Spleen (tissue), 11 donors: ENCODE measurements around the gene USP24. TPM values are rescaled to one million over a fixed set of nuclear protein-coding genes. Genes with fewer than 3 reads are reported as not detected.

Source experiments
- DNase-seq: peaks from one replicate; pipeline ENCODE4 v3.0.0-alpha.2; 2020
- H3K27ac ChIP-seq, 8 donors: fragments of 200-600 bp; sonication (generic) in 7 of 8; 1 replicate in 4 of 8; 2 replicates in 4 of 8; pipeline versions ENCODE4 v1.5.0 to v1.8.0; 2016 to 2021; ENCODE audit warnings: inconsistent platforms in 4 of 8, mild to moderate bottlenecking in 4 of 8, moderate library complexity in 1 of 8
- H3K27me3 ChIP-seq, 7 donors: fragments of 200-600 bp; sonication (generic) in 6 of 7; replicated peaks in 1 of 7; 1 replicate in 4 of 7; 2 replicates in 3 of 7; pipeline versions ENCODE4 v1.5.0 to v1.8.0; 2016 to 2021; ENCODE audit warnings: inconsistent platforms in 3 of 7, mild to moderate bottlenecking in 1 of 7
- H3K36me3 ChIP-seq, 6 donors: fragments of 200-600 bp; sonication (generic) in 5 of 6; 1 replicate in 4 of 6; 2 replicates in 2 of 6; pipeline versions ENCODE4 v1.5.0 to v1.8.0; 2016 to 2021; ENCODE audit warnings: inconsistent platforms in 2 of 6
- H3K4me1 ChIP-seq, 6 donors: fragments of 200-600 bp; sonication (generic) in 5 of 6; 1 replicate in 3 of 6; 2 replicates in 3 of 6; pipeline versions ENCODE4 v1.5.0 to v1.8.0; 2016 to 2021; ENCODE audit warnings: inconsistent platforms in 3 of 6
- H3K4me3 ChIP-seq, 8 donors: fragments of 200-600 bp; sonication (generic) in 7 of 8; 1 replicate in 4 of 8; 2 replicates in 4 of 8; pipeline versions ENCODE4 v1.5.0 to v1.8.0; 2016 to 2021; ENCODE audit warnings: inconsistent platforms in 4 of 8, mild to moderate bottlenecking in 4 of 8, moderate library complexity in 2 of 8
- H3K9me3 ChIP-seq, 8 donors: fragments of 200-600 bp; sonication (generic) in 7 of 8; 1 replicate in 4 of 8; 2 replicates in 4 of 8; pipeline versions ENCODE4 v1.5.0 to v1.8.0; 2016 to 2021; ENCODE audit warnings: inconsistent platforms in 4 of 8
- POLR2A ChIP-seq, 3 donors: fragments of 450-650 bp; IDR thresholded peaks; one replicate each; pipeline ENCODE4 v1.5.1; 2017; ENCODE audit warnings: antibody characterized with exemption in 3 of 3, mild to moderate bottlenecking in 1 of 3
- POLR2AphosphoS5 ChIP-seq, 3 donors: sonication (generic); formaldehyde crosslinking; IDR thresholded peaks; one replicate each; pipeline ENCODE4 v1.5.1; 2017; ENCODE audit warnings: antibody characterized with exemption in 3 of 3
- WGBS, 5 donors: extraction: QIAGEN DNeasy Blood & Tissue Kit in 3 of 5; methylation state at CpG; one replicate each; pipeline versions ENCODE4 v1.1.5 to v1.1.7; 2013 to 2018; 5-methylcytosine and 5-hydroxymethylcytosine counted together
- intact Hi-C: fragments of 100-400 bp; cut with DNase I; formaldehyde crosslinking; loops from one replicate; pipeline ENCODE4 v1.15.0; 2023; ENCODE audit warnings: low total_unique reads
- polyA plus RNA-seq, 3 donors: library from polyadenylated mRNA; stranded (reverse); fragments of 200-250 nt; gene quantifications; one replicate each; pipeline ENCODE4 v1.2.1, GENCODE V29; 2013
- total RNA-seq, 7 donors: library from RNA; depleted of rRNA in 3 of 7; stranded (reverse); fragments of >200 nt in 3 of 7; fragmentation: NEBNext Ultra II Directional in 4 of 7; extraction: Animal tissue kit (Norgen Biotek cat#: 25700) in 4 of 7; gene quantifications; one replicate each; pipeline versions ENCODE4 v1.1.0 to v1.2.1, GENCODE V29; 2016 to 2021
- TF ChIP-seq, protein P1 (sequence below), 11 experiments: fragments of 200-600 bp in 7 of 11; fragments of 450-650 bp in 4 of 11; sonication (generic) in 4 of 11; IDR thresholded peaks in 8 of 11; conservative IDR thresholded peaks in 3 of 11; 1 replicate in 7 of 11; 2 replicates in 4 of 11; pipeline versions ENCODE4 v1.4.0 to v1.8.0; 2016 to 2021; ENCODE audit warnings: antibody characterized with exemption in 11 of 11, inconsistent platforms in 4 of 11, mild to moderate bottlenecking in 1 of 11
- donor health status: healthy with polysubstance abuse.
- donor health status: DM: no; HTN: no; CAD: no; lungs with moderate emphysema.
- donor health status: DM: no; HTN: no; CAD: no.
- donor health status: Bipolar disorder and iron deficiency.
- donor health status: healthy.
- donor health status: DM: no; HTN: no; CAD: no.
- donor health status: DM: yes; HTN: yes; CAD: no.

The USP24 gene
- total and polyA plus RNA-seq, 10 donors: 11.6 to 94.5 (median 70.1) TPM

DNA sequence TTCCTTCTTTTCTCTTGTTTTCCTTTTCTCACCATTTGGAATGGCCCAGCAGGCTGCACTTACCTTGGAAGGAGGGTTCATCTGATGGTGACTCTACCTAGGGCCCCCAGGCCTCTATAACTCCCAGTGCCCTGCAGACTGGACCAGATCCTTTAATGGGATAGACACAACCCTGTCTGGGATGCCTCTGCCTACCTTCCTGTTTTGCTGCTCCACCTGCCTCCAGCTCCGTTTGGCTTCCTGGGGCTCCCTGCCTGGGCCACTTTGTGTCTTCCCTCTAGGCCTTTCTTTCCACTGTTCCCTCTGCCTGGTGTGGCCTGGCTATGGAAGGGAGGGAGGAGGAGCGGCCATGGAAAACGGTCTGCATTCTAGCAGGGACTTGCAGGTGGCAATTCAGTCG lies 168.3 kb downstream of the USP24 start:
- TF ChIP-seq, protein P1, sequence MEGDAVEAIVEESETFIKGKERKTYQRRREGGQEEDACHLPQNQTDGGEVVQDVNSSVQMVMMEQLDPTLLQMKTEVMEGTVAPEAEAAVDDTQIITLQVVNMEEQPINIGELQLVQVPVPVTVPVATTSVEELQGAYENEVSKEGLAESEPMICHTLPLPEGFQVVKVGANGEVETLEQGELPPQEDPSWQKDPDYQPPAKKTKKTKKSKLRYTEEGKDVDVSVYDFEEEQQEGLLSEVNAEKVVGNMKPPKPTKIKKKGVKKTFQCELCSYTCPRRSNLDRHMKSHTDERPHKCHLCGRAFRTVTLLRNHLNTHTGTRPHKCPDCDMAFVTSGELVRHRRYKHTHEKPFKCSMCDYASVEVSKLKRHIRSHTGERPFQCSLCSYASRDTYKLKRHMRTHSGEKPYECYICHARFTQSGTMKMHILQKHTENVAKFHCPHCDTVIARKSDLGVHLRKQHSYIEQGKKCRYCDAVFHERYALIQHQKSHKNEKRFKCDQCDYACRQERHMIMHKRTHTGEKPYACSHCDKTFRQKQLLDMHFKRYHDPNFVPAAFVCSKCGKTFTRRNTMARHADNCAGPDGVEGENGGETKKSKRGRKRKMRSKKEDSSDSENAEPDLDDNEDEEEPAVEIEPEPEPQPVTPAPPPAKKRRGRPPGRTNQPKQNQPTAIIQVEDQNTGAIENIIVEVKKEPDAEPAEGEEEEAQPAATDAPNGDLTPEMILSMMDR (IDR thresholded peaks at IDR 0.05 in 8 of 11, conservative IDR thresholded peaks at IDR 0.05 in 3 of 11): no peak
- TF ChIP-seq POLR2A (IDR thresholded peaks at IDR 0.05) (no peak), POLR2AphosphoS5 (IDR thresholded peaks at IDR 0.05) (no peak)
- peaks cover 0 to 6% (median 0%) of the 10 kb centered on the region in 6 donors for H3K4me1 ChIP-seq
- WGBS, 5 donors: 78 to 93% (median 87%) methylated on average over 4 of the region's 4 CpGs
- no peaks in the 10 kb centered on the region for H3K9me3 ChIP-seq
- H3K36me3 ChIP-seq: peaks cover 0 to 36% (median 0%) of the 10 kb centered on the region in 6 donors
- DNase-seq: no peak
- intact Hi-C loops: no loop called here
- H3K27ac ChIP-seq: no peak overlapping the region
- no peak overlapping the region for H3K4me3 ChIP-seq
- peaks cover 0 to 6% (median 0%) of the 10 kb centered on the region in 7 donors for H3K27me3 ChIP-seq

DNA sequence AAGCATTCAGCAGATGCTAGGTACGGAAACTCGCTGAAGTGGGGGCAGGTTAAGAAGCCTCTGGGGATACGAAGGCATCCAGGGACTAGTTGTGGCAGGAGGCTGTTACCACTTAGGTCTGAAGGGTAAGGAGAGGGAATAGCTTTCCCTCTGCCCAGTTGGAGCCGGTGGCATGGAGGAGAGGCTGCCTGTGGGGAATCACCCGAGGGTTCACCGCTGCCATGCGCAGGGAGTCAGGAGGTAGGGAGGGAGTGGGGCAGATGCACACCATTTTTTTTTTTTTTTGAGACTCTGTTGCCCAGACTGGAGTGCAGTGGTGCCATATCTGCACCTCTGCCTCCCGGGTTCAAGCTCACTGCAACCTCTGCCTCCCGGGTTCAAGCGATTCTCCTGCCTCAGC lies 169.7 kb downstream of the USP24 start:
- Histone ChIP-seq H3K36me3 (peaks cover 0 to 36% (median 0%) of the 10 kb centered on the region in 6 donors), H3K4me3 (no peak overlapping the region), H3K4me1 (peaks cover 0 to 7% (median under 1%) of the 10 kb centered on the region in 6 donors), H3K27me3 (peaks cover 0 to 21% (median 7%) of the 10 kb centered on the region in 7 donors), H3K9me3 (no peaks in the 10 kb centered on the region), H3K27ac (no peak overlapping the region)
- WGBS, 5 donors: 89 to 96% (median 93%) methylated on average over 10 of the region's 10 CpGs
- intact Hi-C loops: no loop called here
- DNase-seq: no peak
- TF ChIP-seq POLR2A (IDR thresholded peaks at IDR 0.05): no peak
- TF ChIP-seq, protein P1 (IDR thresholded peaks at IDR 0.05 in 8 of 11, conservative IDR thresholded peaks at IDR 0.05 in 3 of 11): no peak
- TF ChIP-seq POLR2AphosphoS5 (IDR thresholded peaks at IDR 0.05): no peak

DNA sequence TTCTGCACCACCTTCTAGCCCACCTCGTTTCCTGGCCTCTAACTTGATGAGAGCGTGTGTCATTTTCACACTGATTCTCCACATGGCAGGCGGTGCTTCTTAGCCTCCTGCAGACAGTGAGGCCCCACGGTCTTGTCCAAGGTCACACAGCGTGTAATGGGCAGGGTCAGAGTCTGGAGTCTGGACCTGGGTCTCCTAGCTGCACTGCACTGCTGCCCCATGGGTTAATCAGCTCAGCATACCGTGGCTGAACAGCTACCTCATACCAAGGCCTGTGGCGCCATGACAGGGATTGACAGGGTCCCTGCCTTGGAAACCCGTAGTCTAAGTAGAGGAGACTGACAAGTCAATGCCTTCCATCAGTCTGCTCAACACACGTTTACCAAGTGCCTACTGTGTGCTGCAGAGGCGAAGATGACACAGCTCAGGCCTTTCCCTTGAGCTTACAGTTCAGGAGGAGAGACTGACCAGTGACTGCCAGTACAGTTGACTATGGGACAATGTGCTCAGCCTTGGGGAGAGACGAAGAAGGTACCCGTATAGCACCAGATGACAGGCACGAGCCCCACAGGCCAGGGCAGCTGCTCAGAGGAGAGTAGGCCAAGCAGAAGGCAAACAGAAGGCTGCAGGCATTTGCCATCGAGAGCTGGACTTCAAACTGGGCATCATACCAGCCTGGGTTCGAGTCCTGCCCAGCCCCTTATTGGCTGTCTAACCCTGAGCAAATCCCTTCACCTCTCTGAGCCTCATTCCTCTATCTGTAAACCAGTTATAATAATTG lies 170.4 kb downstream of the USP24 start:
- 84 to 94% (median 88%) methylated on average over 15 of the region's 15 CpGs for WGBS, 5 donors
- DNase-seq: no peak
- intact Hi-C loops: no loop called here

DNA sequence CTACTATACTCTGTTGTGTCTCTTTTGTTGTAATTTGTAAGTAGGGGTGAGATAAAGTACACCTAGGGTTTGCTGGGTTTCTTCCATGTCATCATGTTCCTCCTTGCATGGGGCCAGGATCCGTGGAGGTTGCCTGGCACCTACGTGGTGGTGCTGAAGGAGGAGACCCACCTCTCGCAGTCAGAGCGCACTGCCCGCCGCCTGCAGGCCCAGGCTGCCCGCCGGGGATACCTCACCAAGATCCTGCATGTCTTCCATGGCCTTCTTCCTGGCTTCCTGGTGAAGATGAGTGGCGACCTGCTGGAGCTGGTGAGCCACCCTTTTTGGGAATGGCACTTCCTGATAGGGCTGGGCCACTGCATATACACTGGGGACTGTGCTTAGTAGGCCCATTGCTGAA lies 171.4 kb downstream of the USP24 start:
- Histone ChIP-seq H3K27me3 (peaks cover 0 to 38% (median 22%) of the 10 kb centered on the region in 7 donors), H3K4me3 (no peak overlapping the region), H3K36me3 (peaks cover 0 to 36% (median 0%) of the 10 kb centered on the region in 6 donors), H3K4me1 (peaks cover 0 to 19% (median 10%) of the 10 kb centered on the region in 6 donors), H3K27ac (no peak overlapping the region), H3K9me3 (no peaks in the 10 kb centered on the region)
- DNase-seq: no peak
- 92 to 95% (median 92%) methylated on average over 6 to 9 of the region's 9 CpGs for WGBS, 5 donors
- TF ChIP-seq, protein P1 (IDR thresholded peaks at IDR 0.05 in 8 of 11, conservative IDR thresholded peaks at IDR 0.05 in 3 of 11): no peak
- no peak for TF ChIP-seq POLR2A (IDR thresholded peaks at IDR 0.05)
- TF ChIP-seq POLR2AphosphoS5 (IDR thresholded peaks at IDR 0.05): no peak
- intact Hi-C loops: no loop called here

More for the DNA sequence above, 170.4 kb downstream of the USP24 start:
- peaks cover 0 to 13% (median 3%) of the 10 kb centered on the region in 6 donors for H3K4me1 ChIP-seq
- no peaks in the 10 kb centered on the region for H3K9me3 ChIP-seq
- H3K27ac ChIP-seq: no peak overlapping the region
- TF ChIP-seq, protein P1 (IDR thresholded peaks at IDR 0.05 in 8 of 11, conservative IDR thresholded peaks at IDR 0.05 in 3 of 11): no peak
- no peak for TF ChIP-seq POLR2A (IDR thresholded peaks at IDR 0.05)
- TF ChIP-seq POLR2AphosphoS5 (IDR thresholded peaks at IDR 0.05): no peak
- H3K27me3 ChIP-seq: peaks cover 0 to 27% (median 13%) of the 10 kb centered on the region in 7 donors
- no peak overlapping the region for H3K4me3 ChIP-seq
- peaks cover 0 to 36% (median 0%) of the 10 kb centered on the region in 6 donors for H3K36me3 ChIP-seq
